Measurements from ENCODE around the gene TPK1. TPM values are rescaled to one million over a fixed set of nuclear protein-coding genes. Genes with fewer than 3 reads are reported as not detected.

The TPK1 gene
- total RNA-seq, 4 donors from 2014 or later = 8.0 to 15.6 (median 11.1) TPM

DNA sequence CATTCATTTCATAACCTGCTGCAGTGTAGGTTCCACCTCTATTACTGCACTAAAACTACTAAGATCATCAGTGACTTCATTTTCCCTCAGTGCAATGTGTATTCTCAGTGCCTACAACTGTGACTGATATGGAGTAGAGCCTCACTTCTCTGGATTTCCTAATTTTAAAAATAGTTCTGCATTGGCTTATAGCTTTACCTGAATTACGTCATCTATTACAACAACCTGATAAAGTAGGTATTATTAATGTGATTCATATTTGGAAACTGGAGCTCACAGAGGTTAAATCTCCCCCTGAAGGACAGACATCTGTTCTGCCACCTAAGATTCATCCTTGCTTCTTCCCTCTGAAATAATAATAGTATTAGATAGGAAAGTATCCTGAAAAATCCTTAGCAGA is 361.5 kb downstream of the TPK1 start:
- TF ChIP-seq, protein P1, sequence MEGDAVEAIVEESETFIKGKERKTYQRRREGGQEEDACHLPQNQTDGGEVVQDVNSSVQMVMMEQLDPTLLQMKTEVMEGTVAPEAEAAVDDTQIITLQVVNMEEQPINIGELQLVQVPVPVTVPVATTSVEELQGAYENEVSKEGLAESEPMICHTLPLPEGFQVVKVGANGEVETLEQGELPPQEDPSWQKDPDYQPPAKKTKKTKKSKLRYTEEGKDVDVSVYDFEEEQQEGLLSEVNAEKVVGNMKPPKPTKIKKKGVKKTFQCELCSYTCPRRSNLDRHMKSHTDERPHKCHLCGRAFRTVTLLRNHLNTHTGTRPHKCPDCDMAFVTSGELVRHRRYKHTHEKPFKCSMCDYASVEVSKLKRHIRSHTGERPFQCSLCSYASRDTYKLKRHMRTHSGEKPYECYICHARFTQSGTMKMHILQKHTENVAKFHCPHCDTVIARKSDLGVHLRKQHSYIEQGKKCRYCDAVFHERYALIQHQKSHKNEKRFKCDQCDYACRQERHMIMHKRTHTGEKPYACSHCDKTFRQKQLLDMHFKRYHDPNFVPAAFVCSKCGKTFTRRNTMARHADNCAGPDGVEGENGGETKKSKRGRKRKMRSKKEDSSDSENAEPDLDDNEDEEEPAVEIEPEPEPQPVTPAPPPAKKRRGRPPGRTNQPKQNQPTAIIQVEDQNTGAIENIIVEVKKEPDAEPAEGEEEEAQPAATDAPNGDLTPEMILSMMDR (IDR thresholded peaks at IDR 0.05; ENCODE audit: low read depth) = no peak

DNA sequence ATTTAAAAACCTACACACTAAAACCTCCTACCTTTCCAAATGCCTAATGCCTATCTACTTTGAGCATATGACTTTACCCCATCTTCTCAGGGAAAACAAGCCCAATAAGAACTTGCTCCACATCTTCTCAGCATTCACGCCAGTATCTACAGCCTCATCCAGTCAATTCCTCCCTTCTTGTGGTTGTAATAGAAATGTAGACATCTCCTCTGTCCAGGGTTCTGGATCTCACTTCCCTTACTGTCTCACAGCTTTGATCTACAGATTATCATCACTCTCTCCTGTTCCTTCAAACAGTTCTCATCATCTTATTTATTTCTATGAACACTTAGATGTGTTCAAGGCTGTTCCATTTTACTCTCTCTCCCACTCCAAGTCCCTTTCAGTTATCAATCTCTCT is 361.9 kb downstream of the TPK1 start:
- TF ChIP-seq, protein P1 (IDR thresholded peaks at IDR 0.05; ENCODE audit: low read depth) = no peak

DNA sequence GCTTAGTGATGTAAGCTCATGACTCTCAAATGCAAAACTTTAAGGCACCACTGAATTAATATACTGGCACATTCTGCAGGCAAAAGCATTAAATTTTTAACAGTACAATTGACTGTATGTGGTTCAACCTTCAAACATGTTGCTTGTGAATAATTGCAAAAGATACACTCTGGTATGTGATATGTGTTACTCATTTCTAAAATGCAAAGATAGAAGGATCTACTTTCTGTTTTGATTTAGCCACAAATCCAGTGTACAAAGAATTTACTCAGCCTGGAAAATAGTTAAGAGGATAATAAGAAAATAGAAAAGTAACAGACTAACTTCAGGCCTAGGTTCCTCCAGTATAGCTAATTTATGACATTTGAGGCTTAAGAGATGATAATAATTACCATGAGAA is 365.8 kb downstream of the TPK1 start:
- TF ChIP-seq, protein P1 (IDR thresholded peaks at IDR 0.05; ENCODE audit: low read depth) = no peak

DNA sequence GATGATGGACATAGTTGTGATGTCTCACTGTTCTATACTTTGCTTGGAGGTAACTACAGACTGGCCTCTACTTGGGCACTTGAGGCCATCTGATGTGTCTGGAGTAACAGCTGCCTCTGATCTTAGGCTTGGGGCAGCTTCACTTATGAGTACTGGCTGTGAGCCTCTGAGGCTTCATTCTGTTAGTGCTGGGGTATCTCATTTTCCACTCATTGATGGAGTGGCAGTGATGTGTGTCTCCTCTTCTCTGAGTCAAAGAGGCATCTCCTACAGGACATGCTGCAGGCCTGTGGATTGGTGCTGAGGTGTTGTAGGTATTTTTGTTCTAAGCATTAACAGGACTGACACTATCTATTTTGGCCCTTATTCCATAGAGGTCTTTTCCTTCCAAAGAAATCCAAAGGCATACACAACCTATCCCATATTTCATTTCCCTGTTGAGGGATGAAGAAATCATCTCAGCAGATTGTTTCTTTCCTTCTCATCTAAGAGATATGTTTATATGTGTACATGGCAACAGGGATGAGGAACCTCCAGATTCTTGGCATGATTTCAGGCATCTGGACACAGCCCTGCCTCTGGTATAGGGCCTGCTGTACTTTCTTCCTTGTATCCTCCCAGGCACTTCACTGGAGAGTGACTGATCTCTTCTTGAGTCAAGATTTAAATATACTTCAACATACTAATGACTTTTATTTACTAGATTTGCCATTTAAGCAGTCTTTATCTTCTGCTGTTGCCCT is 366.7 kb downstream of the TPK1 start:
- TF ChIP-seq, protein P1 (IDR thresholded peaks at IDR 0.05; ENCODE audit: low read depth) = no peak

DNA sequence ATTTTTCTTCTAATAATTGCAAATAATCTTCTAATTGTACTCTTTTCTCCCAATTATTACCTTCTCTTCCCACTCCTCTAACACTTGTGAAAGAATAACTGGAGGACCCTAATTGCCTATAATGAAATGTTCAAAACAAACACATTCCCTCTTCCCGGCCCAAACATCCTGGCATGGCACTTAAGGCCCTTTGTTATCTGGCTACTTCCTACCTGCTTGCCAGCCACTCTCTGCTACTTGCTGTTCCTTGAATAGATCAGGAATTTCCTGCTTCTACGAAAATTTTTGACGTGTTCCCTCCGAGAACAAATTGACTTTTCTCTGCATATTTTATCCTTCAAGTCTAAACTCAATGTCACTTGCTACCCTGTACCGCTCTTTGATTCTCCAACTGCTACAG is 376.2 kb downstream of the TPK1 start:
- TF ChIP-seq, protein P1 (IDR thresholded peaks at IDR 0.05; ENCODE audit: low read depth) = no peak

DNA sequence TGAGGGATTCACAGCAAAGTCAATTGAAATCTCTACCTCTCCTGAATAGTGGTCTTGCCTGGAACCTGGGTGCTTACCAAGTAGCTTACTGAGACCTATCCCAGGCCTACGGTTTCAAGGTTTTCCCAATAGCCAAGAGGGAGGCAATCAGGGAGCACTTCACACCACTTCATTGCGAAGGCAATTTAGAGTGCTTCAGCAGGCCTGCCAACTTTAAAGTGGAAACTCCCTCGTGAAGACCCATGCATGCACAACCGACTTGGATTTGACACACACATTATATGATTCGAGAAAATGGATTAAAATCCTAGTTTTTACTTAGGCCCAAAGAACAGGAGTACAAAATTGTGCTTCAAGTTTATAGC is 380.8 kb downstream of the TPK1 start:
- TF ChIP-seq, protein P1 (IDR thresholded peaks at IDR 0.05; ENCODE audit: low read depth) = no peak

DNA sequence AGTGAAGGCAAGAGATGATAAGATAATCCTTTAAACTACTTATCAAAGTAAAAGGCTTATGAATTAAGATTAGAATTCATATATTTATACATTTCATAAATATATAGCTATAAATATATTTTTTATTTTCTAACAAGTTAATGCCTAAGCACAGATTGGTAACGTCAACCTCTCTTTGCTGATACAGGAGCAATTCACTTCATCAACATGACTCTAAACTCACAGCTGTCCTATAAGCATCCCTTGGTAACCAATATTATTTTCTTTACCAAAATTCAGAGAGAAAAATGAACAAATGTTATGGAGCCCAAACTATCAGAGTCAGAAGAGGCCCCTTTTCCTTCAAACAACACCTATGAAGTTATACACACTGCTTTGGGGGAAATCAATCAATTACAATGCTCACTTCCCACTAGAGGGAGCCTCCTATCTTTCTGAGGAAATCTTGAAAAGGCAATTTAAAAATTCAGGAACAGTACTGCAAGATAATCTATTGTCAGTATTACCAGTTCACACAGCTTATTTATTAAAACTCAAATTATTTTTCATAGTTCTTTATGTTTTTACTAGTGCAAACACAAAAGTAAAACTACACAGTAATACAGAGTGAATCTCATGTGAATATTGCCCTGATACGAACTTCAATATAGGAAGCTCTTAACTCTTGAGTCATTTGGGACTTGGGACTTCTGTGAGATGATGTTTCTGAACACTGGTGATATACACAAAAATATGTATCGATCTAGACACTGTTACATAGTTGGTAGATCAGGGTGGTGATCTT is 381.4 kb downstream of the TPK1 start:
- TF ChIP-seq, protein P1 (IDR thresholded peaks at IDR 0.05; ENCODE audit: low read depth) = no peak
